A673 (cell line): ENCODE measurements around the gene DNA2.

Experiments used
- EZH2 ChIP-seq: fragments of 200-600 bp; sonication (generic); IDR thresholded peaks from 2 replicates; pipeline ENCODE4 v1.6.1; 2017; ENCODE audit warnings: borderline replicate concordance, low read depth, mild to moderate bottlenecking, mixed read lengths, antibody characterized with exemption, low read length; ENCODE audit not compliant: poor library complexity, severe bottlenecking
- TF ChIP-seq, protein P1 (sequence below): fragments of 300-800, 200-600 bp; sonication (generic); conservative IDR thresholded peaks from 2 replicates; pipeline ENCODE4 v1.5.1; 2017; ENCODE audit warnings: low read depth, mild to moderate bottlenecking, antibody characterized with exemption, low read length, moderate library complexity, mixed read lengths

DNA sequence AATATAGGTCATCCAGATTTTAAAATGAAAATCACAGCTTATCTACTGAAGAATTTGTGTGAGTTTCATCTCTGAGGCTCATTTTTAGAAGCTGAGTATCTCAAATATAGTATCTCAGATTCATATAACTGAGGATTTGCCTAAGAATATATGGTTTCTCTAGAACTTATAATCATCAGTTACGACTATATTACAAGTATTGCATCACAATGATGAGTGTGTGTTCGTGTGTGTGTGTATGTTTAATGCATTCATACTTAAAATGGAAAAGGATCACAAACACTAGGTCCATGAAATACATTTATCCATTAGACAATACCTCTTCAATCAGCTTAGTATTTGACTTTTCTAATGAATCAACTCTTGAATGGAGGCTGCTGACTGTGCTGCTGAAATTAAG is 86.0 kb downstream of the DNA2 start:
- TF ChIP-seq, protein P1, sequence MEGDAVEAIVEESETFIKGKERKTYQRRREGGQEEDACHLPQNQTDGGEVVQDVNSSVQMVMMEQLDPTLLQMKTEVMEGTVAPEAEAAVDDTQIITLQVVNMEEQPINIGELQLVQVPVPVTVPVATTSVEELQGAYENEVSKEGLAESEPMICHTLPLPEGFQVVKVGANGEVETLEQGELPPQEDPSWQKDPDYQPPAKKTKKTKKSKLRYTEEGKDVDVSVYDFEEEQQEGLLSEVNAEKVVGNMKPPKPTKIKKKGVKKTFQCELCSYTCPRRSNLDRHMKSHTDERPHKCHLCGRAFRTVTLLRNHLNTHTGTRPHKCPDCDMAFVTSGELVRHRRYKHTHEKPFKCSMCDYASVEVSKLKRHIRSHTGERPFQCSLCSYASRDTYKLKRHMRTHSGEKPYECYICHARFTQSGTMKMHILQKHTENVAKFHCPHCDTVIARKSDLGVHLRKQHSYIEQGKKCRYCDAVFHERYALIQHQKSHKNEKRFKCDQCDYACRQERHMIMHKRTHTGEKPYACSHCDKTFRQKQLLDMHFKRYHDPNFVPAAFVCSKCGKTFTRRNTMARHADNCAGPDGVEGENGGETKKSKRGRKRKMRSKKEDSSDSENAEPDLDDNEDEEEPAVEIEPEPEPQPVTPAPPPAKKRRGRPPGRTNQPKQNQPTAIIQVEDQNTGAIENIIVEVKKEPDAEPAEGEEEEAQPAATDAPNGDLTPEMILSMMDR, result no peak
- no peak for TF ChIP-seq EZH2
